Smooth muscle cell (in vitro differentiated cells): Measurements from ENCODE around the gene SEC31B. TPM values are rescaled to one million over a fixed set of nuclear protein-coding genes. Genes with fewer than 3 reads are reported as not detected.

Experiments
- DNase-seq: peaks from one replicate; lab custom pipeline; 2025; ENCODE audit not compliant: unreplicated experiment; lab: John Stamatoyannopoulos, UW
- H2AFZ ChIP-seq: fragments of 200-600 bp; sonication (generic); 2 replicates; pipeline ENCODE4 v1.6.0; 2016; ENCODE audit warnings: antibody characterized with exemption, low read depth, mild to moderate bottlenecking
- H3F3A ChIP-seq: fragments of 200-600 bp; sonication (generic); 2 replicates; pipeline ENCODE4 v1.6.0; 2017; ENCODE audit warnings: antibody characterized with exemption, low read depth
- H3K27ac ChIP-seq: fragments of 200-600 bp; sonication (generic); 2 replicates; pipeline ENCODE4 v1.5.1; 2016; ENCODE audit warnings: low read depth, mild to moderate bottlenecking
- H3K27me3 ChIP-seq: fragments of 200-600 bp; sonication (generic); 2 replicates; pipeline ENCODE4 v1.6.1; 2016; ENCODE audit warnings: low read depth, mild to moderate bottlenecking
- H3K36me3 ChIP-seq: fragments of 200-600 bp; sonication (generic); 2 replicates; pipeline ENCODE4 v1.5.1; 2016; ENCODE audit warnings: low read depth
- H3K4me1 ChIP-seq: fragments of 200-600 bp; sonication (generic); 2 replicates; pipeline ENCODE4 v1.5.1; 2016; ENCODE audit warnings: low read depth
- H3K4me2 ChIP-seq: fragments of 200-600 bp; sonication (generic); 2 replicates; pipeline ENCODE4 v1.6.0; 2016; ENCODE audit warnings: mild to moderate bottlenecking
- H3K4me3 ChIP-seq: fragments of 200-600 bp; sonication (generic); 2 replicates; pipeline ENCODE4 v1.5.1; 2016; ENCODE audit warnings: mild to moderate bottlenecking
- H3K79me2 ChIP-seq: fragments of 200-600 bp; sonication (generic); 2 replicates; pipeline ENCODE4 v1.6.0; 2016; ENCODE audit warnings: low read depth, mild to moderate bottlenecking
- H3K9ac ChIP-seq: fragments of 200-600 bp; sonication (generic); 2 replicates; pipeline ENCODE4 v1.6.0; 2016; ENCODE audit warnings: low read depth
- H3K9me3 ChIP-seq: fragments of 200-600 bp; sonication (generic); replicated peaks from 2 replicates; pipeline ENCODE4 v1.5.1; 2016; ENCODE audit warnings: low read depth
- H4K20me1 ChIP-seq: fragments of 200-600 bp; sonication (generic); 2 replicates; pipeline ENCODE4 v1.6.0; 2016; ENCODE audit warnings: low read depth
- CTCF ChIP-seq: fragments of 200-600 bp; sonication (generic); IDR thresholded peaks from 2 replicates; pipeline ENCODE4 v1.5.1; 2017; ENCODE audit warnings: borderline replicate concordance, mild to moderate bottlenecking, antibody characterized with exemption; ENCODE audit not compliant: insufficient read depth, poor library complexity, severe bottlenecking
- WGBS: methylation state at CpG from one replicate; pipeline ENCODE4 v1.1.7; 2016; ENCODE audit warnings: low lambda C conversion rate; 5-methylcytosine and 5-hydroxymethylcytosine counted together
- polyA plus RNA-seq: library from polyadenylated mRNA; unstranded; fragments of >200 nt; fragmentation: Nextera tagmentation; extraction: Ambion mirVana; gene quantifications from 2 replicates; pipeline ENCODE4 v1.2.1, GENCODE V29; 2016
- total RNA-seq: library from RNA; depleted of rRNA; stranded (reverse); fragments of >200 nt; gene quantifications from 2 replicates; pipeline ENCODE4 v1.2.3, GENCODE V29; 2014

SEC31B gene
- total RNA-seq (2.3 and 4.5 TPM in 2 replicates), polyA plus RNA-seq (6.3 and 8.5 TPM in 2 replicates)

- Histone ChIP-seq H3K27me3 (peaks cover 20% of the 10 kb centered on the region), H3K9me3 (no peaks in the 10 kb centered on the region), H3K4me3 (peak within 1 kb of the TSS; percentile 51), H3K36me3 (peaks cover 6% of the 10 kb centered on the region), H3K4me2 (peak within 1 kb of the TSS; percentile 93), H3K27ac (no peak within 1 kb of the TSS), H3F3A (no peaks in the 10 kb centered on the region), H3K79me2 (no peaks in the 10 kb centered on the region), H3K4me1 (peaks cover 4% of the 10 kb centered on the region), H3K9ac (no peak within 1 kb of the TSS), H2AFZ (peak within 1 kb of the TSS; percentile 16), H4K20me1 (peaks cover 9% of the 10 kb centered on the region)
- WGBS, result 3% methylated on average over 69 of the region's 72 CpGs
- TF ChIP-seq CTCF, result no peak
- peak; percentile 15 for DNase-seq
These were observed at the start of gene SEC31B for GRCh38 chr10:100519311-100520051. Gene SEC31B (minus strand): TSS chr10:100519861. CDS start chr10:100516952, 2,909 bp downstream.

- no peak for TF ChIP-seq CTCF
- no peak overlapping the region for H3K27ac ChIP-seq
- DNase-seq, result no peak
- no peak overlapping the region for H3K9ac ChIP-seq
- no peak overlapping the region for H2AFZ ChIP-seq
- H3K27me3 ChIP-seq, result peaks cover 71% of the 10 kb centered on the region
- H3K4me2 ChIP-seq, result no peak overlapping the region
- H4K20me1 ChIP-seq, result no peaks in the 10 kb centered on the region
- no peaks in the 10 kb centered on the region for H3K36me3 ChIP-seq
- no peak overlapping the region for H3K4me3 ChIP-seq
- no peaks in the 10 kb centered on the region for H3K79me2 ChIP-seq
- H3F3A ChIP-seq, result no peaks in the 10 kb centered on the region
- no peaks in the 10 kb centered on the region for H3K4me1 ChIP-seq
- H3K9me3 ChIP-seq, result no peaks in the 10 kb centered on the region
- WGBS, result 88% methylated on average over 3 of the region's 3 CpGs
These were observed 49.3 kb upstream of the SEC31B start for GRCh38 chr10:100568912-100569311.

- H3K27me3 ChIP-seq, result peaks cover 62% of the 10 kb centered on the region
These were observed 48.2 kb upstream of the SEC31B start for GRCh38 chr10:100567826-100568225.

More at GRCh38 chr10:100567826-100568225, 48.2 kb upstream of the SEC31B start:
- Histone ChIP-seq H3F3A (no peaks in the 10 kb centered on the region), H4K20me1 (no peaks in the 10 kb centered on the region), H3K4me2 (no peak overlapping the region), H3K4me1 (no peaks in the 10 kb centered on the region), H3K4me3 (no peak overlapping the region), H3K79me2 (no peaks in the 10 kb centered on the region), H3K9me3 (no peaks in the 10 kb centered on the region), H3K36me3 (no peaks in the 10 kb centered on the region), H3K27ac (no peak overlapping the region), H2AFZ (no peak overlapping the region), H3K9ac (no peak overlapping the region)
- TF ChIP-seq CTCF, result no peak
- no peak for DNase-seq
- 55% methylated on average over 6 of the region's 6 CpGs for WGBS
